ENCODE data around the gene B3GAT3.
"Not testable (repeated sequence)": the region's sequence is repeated elsewhere in the genome, so short reads cannot be mapped to it uniquely, and the experiment has no call there.

B3GAT3 gene

DNA sequence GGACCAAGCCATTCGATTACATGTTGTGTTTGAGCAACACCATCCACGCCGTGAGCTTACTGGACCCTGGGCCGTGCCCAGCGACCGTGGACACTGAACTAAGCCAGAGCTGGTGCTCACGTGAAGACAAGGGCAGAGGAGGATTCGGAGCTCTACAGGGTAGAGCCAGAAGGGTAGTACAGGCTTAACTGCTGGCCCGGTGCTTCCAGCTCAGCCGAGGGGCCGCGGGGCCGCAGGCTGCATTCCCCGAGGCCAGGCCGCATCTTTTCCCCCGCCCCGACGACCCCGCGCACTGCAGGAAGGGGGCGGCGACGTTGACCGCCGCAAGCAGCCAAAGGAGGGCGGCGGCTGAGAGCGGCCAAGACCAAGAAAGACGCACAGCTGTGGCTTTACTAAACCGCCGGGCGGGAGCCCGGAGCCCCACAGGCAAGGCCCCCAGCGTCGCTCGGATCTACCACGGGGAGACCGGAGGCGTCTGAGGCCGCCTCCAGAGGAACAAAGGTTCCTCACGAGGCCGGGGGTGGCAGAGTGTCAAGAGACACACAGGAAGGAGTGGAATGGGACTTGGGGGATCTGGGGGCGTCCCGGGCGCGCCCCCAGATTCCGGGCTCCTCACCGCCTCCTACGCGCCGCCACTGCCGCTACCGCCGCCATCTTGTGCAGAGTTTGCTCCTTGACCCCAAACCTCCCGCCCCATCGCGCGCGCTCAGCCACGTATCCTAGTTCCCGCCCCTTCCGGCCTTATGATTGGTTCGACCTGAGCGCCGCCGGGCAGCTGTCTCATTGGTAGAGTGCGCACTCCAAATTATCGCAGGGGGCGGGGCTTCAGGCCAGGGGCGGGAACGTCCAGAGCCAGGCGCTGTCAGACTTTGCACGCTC, 24.4 kb upstream of the B3GAT3 start, which contains the start of gene GANAB:
Gene GANAB (minus strand): TSS at position 668 of the 879 bp plus-strand sequence. CDS start 14 bp downstream, at position 654.
- peak; percentile 98 to 99 for DNase-seq (ENCODE audit: low read depth in 2 of 2, low spot score in 1 of 2)

GRCh38 chr11:62645671-62645945, 23.8 kb upstream of the B3GAT3 start:
- no peak for DNase-seq (ENCODE audit: low read depth in 2 of 2, low spot score in 1 of 2)

- DNase-seq (ENCODE audit: low read depth in 2 of 2, low spot score in 1 of 2) = no peak
Measured at GRCh38 chr11:62644220-62644619, 22.4 kb upstream of the B3GAT3 start.

DNA sequence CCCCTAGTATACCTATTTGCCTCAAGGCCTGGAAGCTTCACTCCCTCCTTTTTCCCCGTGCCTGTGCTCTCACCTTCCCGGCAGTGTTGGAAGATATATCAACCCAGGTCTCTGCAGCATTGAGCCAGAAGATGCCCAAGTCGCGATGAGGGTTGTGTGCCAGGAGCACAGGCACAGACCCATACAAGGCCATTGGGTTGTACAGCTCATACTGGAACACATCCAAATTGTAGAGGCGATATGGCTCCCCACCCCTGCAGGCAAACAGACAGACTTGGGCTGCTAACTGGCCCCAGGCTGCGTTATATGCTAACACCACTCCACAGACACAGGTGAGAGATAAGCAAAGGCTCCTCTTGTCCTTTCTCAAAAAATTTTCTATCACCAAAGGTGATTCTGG, 10.7 kb upstream of the B3GAT3 start:
- DNase-seq (ENCODE audit: low read depth in 2 of 2, low spot score in 1 of 2) = no peak

- no peak for DNase-seq (ENCODE audit: low read depth in 2 of 2, low spot score in 1 of 2)
Measured at GRCh38 chr11:62627713-62628112, 5.9 kb upstream of the B3GAT3 start.

GRCh38 chr11:62622476-62623089, 797 bp upstream of the B3GAT3 start:
- no peak for DNase-seq (ENCODE audit: low read depth in 2 of 2, low spot score in 1 of 2)

DNA sequence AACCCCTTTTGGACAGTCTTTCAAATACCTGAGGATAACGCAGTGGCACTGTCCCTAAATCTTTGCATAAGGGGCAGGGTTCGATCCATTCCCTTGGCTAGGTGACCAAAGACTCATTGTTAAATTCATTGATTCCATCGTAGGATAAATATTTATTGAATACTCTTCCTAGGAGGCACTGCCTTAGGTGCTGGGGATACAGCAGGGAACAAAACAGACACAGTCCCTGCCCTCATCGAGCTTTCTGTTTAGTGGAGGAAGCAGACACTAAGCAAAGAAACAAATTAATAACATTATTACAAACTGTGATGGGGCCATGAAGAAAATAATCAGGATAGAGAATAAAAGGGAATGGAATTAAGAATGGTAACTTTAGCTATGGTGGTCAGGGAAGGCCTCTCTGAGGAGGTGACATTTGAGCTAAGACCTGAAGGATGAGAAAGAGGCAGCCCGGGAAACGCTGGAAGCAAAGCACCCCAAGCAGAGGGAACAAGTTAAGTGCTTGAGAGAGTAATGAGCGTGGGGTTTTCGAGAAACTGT, 689 bp downstream of the B3GAT3 start:
- no peak for DNase-seq (ENCODE audit: low read depth in 2 of 2, low spot score in 1 of 2)

DNA sequence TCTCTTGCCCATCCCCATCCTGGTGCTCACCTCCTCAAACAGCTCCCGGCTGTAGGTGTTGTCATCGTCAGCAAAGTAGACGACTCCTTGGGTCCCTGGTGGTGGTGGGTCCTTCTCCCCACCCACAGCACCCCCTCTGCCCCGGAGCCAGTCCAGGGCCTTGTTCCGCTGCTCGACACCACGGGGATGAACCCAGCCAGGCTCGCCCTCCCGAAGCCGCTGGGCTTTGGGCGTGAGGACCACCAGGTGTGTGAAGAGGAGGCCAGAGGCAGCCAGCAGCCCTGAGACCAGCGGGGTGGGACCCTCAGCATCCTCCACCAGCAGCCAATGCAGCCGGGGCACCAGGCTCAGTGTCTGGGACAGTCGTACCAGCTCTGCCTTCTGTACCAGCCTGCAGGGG, 4.8 kb downstream of the B3GAT3 start:
- DNase-seq (ENCODE audit: low read depth in 2 of 2, low spot score in 1 of 2) = not testable (repeated sequence)

- DNase-seq (ENCODE audit: low read depth in 2 of 2, low spot score in 1 of 2) = no peak
Measured at GRCh38 chr11:62615521-62615920, 6.3 kb downstream of the B3GAT3 start.

DNA sequence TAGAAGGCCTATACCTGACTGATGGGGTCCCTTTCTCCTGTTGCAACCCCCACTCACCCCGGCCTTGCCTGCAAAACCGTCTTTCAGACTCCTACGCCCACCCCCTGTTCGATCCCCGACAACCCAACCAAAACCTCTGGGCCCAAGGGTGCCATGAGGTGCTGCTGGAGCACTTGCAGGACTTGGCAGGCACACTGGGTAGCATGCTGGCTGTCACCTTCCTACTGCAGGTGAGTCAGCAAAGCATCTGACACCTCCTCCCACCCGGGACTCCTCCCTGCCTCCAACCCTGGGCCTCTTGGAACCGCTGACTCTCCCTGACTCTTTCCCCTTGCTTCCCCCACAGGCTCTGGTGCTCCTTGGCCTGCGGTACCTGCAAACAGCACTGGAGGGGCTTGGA, 7.5 kb downstream of the B3GAT3 start:
- peak in 1 of 2 donors; percentile 23 for DNase-seq (ENCODE audit: low read depth in 2 of 2, low spot score in 1 of 2)

DNA sequence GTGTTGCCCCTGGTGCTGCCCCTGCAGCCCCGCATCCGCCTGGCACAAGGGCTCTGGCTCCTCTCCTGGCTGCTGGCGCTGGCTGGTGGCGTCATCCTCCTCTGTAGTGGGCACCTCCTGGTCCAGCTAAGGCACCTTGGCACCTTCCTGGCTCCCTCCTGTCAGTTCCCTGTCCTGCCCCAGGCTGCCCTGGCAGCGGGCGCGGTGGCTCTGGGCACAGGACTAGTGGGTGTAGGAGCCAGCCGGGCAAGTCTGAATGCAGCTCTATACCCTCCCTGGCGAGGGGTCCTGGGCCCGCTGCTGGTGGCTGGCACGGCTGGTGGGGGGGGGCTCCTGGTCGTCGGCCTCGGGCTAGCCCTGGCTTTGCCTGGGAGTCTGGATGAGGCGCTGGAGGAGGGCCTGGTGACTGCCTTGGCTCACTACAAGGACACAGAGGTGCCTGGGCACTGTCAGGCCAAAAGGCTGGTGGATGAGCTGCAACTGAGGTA, 8.5 kb downstream of the B3GAT3 start:
- no peak for DNase-seq (ENCODE audit: low read depth in 2 of 2, low spot score in 1 of 2)

- peak; percentile 72 to 84 for DNase-seq (ENCODE audit: low read depth in 2 of 2, low spot score in 1 of 2)
Measured at GRCh38 chr11:62612366-62613290, 9.2 kb downstream of the B3GAT3 start, which contains the start of the genes EML3 and ROM1. TSS of gene EML3 (minus strand) at chr11:62612775. CDS start at chr11:62612457, 318 bp downstream. TSS of gene ROM1 (plus strand) at chr11:62613257. CDS start at chr11:62613282, 25 bp downstream.

DNA sequence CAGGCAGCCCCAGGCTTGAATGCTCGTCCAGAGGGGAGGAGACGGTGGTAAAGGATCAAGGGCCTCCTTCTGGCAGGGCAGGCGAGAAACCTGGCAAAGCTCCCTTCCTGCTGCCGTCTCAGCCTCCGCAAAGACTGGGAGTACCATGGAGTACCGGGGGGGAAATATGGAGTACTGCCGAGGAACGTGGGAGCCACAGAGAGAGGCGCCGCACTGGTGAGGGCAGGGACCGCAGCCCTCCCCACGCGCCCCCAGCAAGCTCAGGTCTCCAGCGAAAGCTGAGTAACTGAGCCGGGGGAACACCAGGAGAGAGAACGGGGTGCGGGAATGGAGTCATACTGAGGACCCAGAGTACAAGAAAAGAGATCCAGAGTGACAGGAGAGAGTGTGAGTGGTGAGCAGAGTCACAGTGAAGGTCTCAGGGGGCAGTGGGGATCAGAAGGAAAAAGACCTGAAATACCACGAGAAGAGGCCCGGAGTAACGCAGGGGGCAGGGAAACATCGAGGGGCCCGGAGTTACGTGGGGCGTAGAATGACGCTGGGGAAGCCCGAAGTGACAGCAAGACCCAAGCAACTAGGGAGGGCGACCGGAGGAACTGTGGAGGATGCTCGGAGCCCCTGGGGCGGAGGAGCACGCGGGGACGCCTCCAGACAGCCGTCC, 10.0 kb downstream of the B3GAT3 start:
- peak in 1 of 2 donors; percentile 16 for DNase-seq (ENCODE audit: low read depth in 2 of 2, low spot score in 1 of 2)

- no peak for DNase-seq (ENCODE audit: low read depth in 2 of 2, low spot score in 1 of 2)
Measured at GRCh38 chr11:62610814-62611704, 10.7 kb downstream of the B3GAT3 start.

DNA sequence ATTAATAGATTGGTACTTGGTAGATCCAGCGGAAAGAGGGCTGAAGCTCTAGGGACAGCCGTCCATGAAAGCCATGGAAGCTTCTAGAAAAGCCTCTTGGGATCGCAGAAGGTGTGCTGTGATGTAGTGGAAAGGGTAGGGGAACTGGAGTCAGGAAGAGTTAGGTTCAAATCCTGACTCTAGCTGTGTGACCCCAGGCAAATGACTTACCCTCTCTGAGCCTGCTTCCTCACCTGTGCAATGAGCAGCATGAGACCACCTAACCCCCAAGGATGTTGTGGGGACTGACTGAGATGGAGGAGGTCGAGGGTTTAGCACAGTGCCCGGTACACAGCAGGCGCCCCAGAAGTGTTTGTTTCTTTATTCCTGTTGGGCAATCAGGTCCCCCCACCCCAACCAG, 11.4 kb downstream of the B3GAT3 start:
- no peak for DNase-seq (ENCODE audit: low read depth in 2 of 2, low spot score in 1 of 2)

DNA sequence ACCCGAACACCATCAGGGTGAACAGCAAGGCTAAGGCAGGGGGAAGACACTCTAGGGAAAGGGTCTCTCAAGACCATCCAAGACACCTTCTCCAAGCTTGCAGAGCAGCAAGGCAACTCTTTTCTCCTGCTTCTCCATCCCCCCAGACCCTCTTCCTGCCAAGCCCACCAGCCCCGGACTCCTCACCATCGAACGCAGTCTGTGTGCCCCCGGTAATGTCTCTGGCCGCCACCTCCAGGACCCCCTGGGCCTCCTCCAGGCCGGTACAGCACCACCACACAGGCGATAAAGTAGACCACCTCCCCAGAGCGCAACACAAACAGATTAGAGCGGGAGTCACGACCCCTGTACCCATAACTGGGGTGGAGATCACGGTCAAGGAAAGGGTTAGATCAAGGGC, 13.0 kb downstream of the B3GAT3 start:
- DNase-seq (ENCODE audit: low read depth in 2 of 2, low spot score in 1 of 2) = no peak

DNA sequence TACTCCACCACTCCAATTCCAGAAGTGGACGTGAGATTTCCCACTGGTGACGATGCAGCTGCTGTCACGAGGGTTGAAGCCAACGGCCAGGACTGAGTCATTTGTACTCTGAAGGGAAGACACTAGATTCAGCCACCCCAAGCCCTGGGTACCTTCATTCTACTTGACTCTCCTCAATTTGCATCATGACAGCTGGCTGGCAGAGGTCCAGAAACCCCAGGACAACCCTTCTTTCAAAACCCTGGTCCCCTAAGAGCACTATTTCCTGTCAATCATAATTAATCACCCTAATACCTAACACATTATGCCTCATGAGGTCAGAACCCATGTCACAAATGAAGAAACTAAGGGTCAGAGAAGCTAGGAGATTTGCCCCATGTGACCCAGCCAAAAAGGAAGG, 14.1 kb downstream of the B3GAT3 start:
- DNase-seq (ENCODE audit: low read depth in 2 of 2, low spot score in 1 of 2) = no peak

DNA sequence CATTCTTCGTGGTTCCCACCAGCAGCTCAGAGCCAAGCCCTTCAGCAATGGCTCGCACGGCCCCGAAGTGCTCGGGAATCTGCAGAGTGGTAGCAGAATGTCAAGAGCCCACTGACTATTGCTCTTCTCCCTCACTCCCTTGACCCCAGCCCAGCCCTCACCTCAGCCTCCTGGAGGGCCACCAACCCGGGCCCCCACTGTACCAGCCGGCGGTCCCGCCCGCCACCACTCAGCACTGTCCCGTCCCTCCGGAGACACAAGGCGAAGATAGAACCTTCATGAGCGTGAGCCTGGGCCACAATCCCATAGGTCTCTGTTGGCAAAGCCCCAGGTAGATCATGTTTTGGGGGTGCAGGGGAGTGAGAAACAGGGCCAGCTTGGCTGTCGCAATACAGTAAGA, 15.9 kb downstream of the B3GAT3 start:
- no peak for DNase-seq (ENCODE audit: low read depth in 2 of 2, low spot score in 1 of 2)

DNA sequence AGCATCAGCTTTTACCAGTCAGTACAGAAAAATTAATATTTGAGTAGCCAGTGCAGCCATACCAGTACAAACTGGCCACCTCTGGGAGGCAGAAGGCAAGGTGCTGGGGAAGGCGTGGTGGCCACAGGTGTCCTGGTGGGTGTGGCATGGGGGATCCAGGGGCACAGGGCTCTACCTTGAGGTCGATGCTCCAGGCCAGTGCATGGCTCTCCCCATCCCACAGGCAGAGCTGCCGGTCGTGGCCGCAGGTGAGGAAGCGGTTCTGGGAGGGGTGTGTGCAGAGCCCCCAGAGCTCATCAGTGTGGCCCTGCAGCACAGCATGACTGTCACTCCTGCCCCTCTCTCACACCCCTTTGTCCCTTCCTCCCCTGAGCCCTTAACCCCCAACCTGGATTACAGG, 16.3 kb downstream of the B3GAT3 start:
- no peak for DNase-seq (ENCODE audit: low read depth in 2 of 2, low spot score in 1 of 2)

Data from stimulated activated CD8-positive, alpha-beta memory T cell treated with anti-CD3 and anti-CD28 coated beads, Interleukin-4, amount 100 ng/mL, for 4 hours (primary cell).